GM12875 (cell line): ENCODE results near the gene DES.

Experiments used
- H3K4me3 ChIP-seq: one replicate; pipeline ENCODE4 v1.5.1; 2011; ENCODE audit warnings: low read depth, low read length, control low read depth
- CTCF ChIP-seq: IDR thresholded peaks from 2 replicates; pipeline ENCODE4 v1.5.1; 2011; ENCODE audit warnings: low read depth, mild to moderate bottlenecking, control low read depth, inconsistent platforms, low read length, moderate library complexity, borderline replicate concordance; ENCODE audit not compliant: insufficient read depth

Gene DES

GRCh38 chr2:219421323-219421722 is 3.1 kb downstream of the DES start:
- no peak overlapping the region for H3K4me3 ChIP-seq
- no peak for TF ChIP-seq CTCF

GRCh38 chr2:219422952-219423534 is 4.9 kb downstream of the DES start:
- H3K4me3 ChIP-seq, result no peak overlapping the region
- TF ChIP-seq CTCF, result no peak

- TF ChIP-seq CTCF, result no peak
Measured at GRCh38 chr2:219423652-219424377, 5.6 kb downstream of the DES start.

GRCh38 chr2:219425238-219426067 is 7.3 kb downstream of the DES start:
- TF ChIP-seq CTCF, result no peak
- no peak overlapping the region for H3K4me3 ChIP-seq

More at GRCh38 chr2:219423652-219424377, 5.6 kb downstream of the DES start:
- H3K4me3 ChIP-seq, result no peak overlapping the region

GRCh38 chr2:219426068-219426443 is 7.9 kb downstream of the DES start:
- no peak overlapping the region for H3K4me3 ChIP-seq
- TF ChIP-seq CTCF, result no peak

- no peak overlapping the region for H3K4me3 ChIP-seq
- TF ChIP-seq CTCF, result no peak
Measured at GRCh38 chr2:219426534-219427136, 8.5 kb downstream of the DES start.
